Hematopoietic multipotent progenitor cell treated with erythropoietin and hydrocortisone succinate and interleukin-3 and kit ligand, for 8 days (in vitro differentiated cells): ENCODE data around the gene ARID5B.

Experiments
- DNase-seq: peaks from one replicate; pipeline ENCODE4 v3.0.0-alpha.2; 2015

The ARID5B gene

DNA sequence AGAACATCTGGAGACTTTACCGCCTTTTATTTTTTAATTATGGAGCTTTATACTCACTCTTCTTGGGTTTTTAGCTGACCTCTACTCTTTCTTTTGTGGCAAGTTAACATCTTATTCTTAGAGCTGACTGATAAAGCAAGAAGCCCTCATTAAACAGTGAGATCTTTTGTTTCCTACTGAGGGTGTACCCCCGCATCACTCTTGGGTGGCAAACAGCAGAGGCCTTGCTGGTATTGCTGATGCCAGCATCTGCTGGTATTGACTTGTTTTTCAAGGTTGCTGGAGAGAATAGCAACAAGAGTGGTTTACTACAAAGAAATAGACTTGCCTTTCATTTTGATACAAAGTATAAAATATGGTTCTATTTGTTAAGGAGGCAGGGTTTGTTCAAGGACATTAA, 154.7 kb downstream of the ARID5B start:
- DNase-seq, result no peak

DNA sequence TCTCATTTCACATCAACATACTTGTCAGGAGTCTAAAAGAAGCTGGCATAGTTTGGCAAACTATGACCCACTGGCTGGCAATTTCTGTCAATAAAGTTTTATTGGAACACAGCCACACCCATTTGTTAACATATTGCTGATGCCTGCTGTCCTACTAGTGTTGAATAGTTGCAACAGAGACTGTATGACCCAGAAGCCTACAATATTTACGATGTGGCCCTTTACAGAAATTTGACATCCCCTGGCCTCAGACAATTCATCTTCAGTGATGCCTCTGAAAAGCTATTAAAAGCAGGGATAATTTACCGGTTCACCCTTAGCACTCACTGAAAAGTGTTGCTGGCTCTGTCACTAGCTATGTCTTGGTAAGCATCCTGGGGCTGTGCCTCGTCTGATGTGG, 155.2 kb downstream of the ARID5B start:
- DNase-seq, result no peak

DNA sequence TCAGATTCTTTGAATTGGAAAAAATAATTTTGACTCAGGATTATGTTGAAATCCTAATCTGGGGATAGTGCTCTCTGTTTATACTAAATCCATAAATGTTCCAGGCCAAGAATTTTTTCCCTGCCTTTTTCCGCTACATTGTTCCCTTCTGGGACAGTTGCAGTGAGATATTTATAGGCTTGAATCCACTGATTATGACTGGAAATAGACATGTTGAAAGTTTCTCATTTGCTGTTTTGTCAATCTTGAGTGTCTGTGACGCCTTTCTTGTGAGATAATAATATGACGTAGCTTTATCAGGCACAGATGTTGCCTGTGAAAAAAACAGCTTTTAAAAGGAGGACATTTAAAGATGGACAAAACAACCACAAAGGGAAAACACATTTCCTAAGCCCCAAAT, 155.9 kb downstream of the ARID5B start:
- no peak for DNase-seq

DNA sequence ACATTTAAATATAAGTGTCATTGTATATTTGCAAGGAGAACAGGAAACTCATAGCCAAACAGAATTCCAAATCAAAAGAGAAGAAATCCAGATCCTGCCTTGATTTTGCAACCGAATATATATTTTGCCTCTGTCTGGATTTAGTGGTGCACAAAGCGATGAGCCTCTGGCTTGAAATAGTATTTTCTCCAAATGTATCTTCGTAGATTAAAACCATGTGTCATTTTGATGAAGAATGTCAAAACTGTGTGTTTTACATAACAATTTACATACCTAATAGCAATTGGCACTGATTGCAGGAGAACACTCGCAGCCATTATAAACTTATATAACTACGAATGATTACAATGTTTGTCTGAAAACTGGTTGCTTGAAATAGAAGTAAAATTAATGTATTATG, 156.4 kb downstream of the ARID5B start:
- DNase-seq, result no peak

DNA sequence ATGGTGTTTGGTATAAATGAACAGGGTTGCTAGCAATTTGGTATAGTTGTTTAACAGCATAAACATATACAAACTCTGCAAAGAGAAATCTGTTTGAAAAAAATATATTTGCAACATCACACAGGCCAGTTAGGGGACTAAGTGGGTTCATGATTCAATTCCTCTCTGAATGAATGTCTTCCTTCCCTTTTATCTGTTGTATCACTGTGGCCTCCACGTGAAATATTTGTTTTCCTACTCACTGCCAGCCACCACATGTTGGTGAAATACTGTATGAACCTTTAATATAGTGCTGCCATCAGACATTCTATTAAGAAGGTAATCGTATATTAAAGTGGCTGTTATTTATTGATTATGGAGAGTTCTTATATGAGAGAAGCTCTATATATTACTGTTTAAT, 157.0 kb downstream of the ARID5B start:
- no peak for DNase-seq

DNA sequence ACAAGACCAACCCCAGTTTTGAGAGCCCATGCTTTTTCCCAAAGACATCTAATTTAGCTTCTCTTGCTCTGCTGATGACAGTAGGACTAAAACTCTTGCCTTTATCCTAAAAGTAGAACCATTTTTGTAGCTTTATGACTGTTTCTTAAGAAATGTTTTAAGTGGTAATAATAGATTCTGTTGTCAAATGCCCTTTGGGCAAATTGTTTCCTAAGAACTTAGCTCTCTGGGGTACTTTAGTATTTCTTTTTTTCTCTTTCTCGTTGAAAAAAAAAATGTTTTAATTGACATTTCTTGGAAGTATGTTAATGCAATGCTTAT, 157.4 kb downstream of the ARID5B start:
- DNase-seq, result no peak

DNA sequence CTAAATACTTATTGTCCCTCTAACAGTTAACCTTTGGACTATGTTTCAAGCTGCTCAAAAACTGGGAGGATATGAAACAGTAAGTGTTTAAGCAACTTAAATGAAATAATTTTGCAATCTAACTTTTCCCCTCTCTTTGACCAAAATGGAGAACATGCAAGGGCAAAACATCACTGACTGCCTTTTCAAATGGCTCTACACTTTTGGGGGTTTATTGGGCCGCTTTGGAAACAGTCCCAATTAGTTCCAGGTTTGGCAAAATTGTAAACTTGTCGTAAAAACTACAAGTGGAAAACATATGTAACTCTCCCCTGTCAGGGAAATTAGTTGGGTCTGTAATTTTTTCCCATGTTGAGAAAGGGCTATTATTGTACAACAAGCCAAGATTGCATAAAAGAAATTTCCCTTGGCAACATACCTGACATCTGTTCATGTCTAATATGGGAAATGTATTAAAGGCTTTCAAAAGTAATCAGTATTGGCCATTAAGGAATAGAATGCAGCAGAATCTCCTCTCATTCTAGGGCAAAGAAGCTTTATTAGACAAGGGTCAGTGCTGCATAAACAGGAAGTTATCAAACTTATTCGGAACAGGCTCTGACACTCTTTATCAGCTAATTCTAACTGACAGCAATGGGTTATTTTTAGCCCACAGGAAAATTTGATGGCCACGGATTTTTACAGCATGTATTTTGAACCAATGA, 157.9 kb downstream of the ARID5B start:
- peak; percentile 27 for DNase-seq

DNA sequence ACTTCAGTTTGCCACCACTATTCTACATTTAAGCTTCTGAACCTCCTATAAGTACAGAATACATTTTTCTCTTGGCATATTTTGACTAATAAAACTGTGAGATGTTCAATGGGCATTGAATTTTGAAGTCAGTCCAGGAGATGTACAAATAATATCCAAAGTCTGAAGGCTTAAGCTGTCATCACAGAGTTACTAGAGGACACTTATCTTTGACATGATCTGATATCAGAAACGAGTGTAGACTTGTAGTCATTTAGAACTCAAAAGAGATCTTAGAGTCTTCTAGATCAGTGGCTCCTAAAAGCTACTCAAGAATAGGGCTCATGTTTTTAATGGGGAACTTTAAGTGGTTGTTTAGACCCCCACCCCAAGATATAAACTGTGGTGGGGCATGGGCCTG, 160.5 kb downstream of the ARID5B start:
- no peak for DNase-seq

DNA sequence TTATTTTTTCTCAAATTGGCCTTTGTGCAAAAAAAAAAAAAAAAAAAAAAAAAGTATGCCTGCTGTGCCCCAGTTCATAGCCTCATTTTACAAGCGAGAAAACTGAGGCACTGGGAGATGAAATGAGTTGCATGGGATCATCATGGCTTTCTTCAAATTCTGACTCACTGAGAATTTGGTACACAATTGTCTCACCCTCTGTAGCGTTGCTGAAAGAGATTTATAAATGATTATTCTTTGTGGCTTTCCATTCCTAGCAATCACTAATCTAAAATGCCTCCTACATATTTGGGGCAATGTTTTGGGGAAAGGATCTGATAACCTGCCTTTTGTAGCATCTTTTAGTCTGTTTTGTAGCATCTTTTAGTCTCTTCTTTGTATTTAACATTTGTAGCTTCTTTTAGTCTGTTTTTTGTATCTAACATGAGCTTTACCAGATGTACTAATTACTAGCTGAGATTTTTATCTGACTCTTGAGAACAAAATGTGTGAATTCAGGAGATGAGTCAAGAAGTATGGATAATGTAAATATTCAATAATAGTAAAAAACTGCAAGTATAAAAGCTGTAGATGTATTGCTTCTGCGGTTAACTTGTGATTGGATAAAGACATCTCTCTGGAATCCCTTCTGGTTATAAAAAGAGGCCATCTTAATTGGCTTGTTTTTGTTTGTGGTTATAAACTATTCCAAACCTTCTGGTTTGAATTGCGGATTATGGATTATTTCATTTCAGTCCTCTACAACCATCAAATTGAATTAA, 161.4 kb downstream of the ARID5B start:
- DNase-seq, result no peak

DNA sequence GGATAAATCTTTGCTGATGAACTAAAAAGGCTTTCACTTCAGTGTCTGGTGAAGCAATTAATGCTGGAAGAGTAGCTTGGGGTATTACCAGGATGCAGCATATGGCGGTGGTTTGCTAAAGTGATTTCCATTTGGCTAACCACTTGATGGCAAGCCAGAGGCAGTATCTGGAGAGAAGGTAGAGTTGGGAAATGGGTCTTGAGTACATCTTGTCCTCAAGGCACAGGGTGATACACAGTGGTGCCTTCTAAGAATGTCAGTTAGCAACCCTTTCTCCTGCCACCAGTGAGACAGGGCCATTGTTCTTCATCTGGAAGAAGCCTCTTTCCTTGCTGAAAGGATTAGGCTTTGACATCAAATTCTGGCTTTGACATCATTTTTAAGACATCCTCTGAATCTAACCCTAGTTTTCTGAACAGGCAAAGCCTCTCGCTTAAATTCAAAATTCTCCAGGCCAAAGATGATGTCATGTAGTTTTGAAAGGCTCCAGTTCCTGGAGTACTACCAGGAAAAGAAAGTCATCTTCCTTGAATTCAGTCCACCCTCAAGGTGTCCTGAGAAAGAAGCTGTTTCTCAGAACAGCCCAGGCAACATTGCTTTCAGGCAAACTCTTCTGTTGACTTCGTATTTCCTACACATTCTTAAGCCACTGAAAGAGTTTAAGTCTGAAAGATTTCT, 162.4 kb downstream of the ARID5B start:
- no peak for DNase-seq

DNA sequence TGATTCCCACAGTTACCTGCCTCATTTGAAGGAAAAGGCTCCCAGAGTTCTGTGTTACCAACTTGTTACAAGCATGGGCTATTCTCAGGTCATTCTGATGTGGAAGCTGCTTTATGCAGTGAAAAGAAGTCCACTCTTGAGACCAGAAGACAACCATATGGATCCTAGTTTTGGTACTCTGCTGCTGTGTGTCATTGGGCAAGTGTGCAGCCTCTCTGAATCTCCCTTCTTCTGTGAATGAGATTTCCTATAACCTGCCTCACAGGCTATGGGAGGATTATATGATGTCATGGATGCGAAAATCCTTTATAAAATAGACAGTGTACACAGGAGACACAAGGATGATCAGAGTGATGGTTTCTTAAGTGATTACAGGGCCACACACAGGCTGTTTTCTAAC, 166.1 kb downstream of the ARID5B start:
- DNase-seq, result no peak

DNA sequence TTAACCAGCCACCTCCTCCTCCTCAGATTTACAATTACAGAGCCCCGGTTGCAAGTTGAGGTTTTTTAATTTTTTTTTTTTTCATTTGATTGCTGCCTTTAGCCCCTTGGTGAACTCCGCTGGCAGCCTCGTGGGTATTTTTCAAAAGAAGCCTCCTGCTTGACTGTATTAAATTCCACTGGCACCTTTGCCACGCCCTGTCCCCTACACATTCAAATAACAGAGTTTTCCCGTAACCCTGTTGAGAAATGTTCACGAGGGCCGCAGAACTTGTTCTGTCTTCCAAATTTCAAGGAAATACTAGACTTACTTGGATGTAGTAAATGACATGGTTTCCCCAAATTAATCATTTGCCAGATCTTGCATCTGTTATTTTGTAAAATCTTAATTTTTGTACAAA, 167.0 kb downstream of the ARID5B start:
- no peak for DNase-seq

DNA sequence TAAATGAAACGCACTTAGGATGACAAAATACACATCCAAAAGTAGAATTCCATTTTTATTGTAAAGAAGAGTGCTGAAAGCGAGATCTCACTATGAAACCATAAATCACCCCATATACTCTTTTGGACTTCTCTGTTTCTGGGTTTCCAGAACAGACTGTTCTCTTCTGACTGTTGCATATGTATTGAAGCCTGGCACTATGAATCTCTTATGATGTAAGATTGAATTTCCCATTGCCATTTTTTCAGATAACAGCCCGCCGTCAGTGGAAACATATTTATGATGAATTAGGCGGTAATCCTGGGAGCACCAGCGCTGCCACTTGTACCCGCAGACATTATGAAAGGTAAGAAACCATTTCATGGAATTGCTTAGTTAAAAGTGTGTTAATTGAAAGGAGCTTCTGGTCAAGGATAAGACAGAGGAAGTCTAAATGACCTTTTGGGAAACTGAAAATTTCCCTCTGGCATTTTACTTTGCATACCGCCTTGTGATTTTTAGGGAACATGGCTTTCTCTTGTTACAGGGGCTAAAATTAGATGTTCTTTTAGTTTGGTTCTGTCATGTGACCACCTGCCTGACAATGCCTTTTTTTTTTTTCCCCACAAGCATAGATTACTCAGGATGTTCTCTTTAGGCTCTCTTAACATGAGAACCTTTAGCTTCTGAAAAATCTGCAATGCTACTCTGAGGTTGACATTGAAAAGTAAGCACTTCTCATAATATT, 168.1 kb downstream of the ARID5B start:
- DNase-seq, result no peak

DNA sequence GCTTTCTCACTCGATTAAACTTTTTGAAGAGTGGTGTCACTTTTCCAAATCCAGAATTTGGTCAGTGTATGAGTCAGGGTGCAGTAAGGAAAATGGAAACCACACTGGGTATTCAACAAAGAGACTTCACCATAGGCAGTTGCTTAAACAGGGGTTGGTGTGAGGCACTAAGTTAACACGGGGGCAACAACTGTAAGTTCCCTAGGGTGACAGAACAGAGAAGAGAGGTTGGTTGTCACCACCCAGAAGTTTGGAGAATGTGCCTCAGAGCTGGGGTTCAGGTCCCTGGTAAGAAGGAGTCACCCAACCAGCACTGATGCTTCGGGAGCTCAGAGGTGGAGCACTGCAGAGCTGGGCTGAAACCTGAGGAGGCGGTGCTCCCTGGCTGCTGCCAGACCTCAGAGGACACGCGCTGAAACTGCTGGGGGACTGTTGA, 170.4 kb downstream of the ARID5B start:
- no peak for DNase-seq

DNA sequence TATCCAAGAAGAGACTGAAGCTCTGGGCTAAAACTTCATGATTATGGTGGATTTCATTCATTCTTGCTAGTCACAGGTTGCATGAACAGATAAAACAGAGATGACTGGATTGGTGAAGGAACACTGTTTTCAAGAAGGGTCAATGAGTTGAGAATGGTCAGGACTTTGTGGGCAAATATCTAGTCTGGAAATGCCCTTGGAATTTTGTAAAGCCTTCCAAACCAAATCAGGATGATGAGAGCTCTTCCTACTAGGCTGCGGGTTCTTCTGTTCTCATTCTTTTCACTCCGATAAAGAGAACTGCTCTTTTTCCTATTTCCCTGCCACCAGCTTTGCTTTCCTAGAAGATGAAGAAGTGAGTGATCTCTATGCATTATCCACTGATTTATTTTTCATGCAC, 171.4 kb downstream of the ARID5B start:
- DNase-seq, result no peak

DNA sequence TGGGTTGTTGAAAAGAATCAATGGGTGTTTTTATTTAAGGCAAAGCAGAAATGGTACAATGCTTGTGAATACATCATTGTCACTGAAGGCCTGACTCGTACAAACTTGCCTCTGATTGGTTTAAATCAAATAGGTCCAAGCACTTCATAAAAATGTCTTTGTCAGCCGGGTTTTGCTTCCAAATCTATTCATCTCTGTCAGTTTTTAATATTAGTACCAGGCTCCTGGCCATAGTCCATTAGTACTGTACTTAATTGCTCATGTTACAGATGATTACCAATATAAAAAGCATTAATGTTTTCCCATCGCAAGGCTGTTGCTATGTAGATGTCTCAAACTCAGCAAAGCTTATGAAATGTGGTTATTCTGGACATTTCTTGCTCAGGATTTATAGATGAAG, 171.9 kb downstream of the ARID5B start:
- no peak for DNase-seq

DNA sequence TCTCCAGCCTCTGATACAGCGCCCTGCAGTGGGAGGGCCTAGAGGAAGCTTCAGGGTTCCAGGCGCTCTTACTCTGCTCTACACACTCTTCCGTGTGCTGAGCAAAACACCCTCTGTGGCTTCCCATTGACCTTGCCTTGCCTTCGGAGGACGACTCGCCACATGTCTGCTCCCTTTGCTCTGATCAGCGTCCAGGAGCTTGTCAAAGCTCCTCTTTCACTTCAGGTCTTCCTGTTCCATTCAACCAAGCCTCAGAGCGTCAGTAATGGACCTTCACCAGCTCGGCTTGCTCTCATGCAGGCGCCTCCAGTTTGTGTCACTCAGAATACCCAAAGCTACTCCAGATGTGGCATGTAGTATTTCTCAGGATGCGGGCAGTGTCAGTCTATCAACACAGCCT, 173.9 kb downstream of the ARID5B start:
- DNase-seq, result no peak

DNA sequence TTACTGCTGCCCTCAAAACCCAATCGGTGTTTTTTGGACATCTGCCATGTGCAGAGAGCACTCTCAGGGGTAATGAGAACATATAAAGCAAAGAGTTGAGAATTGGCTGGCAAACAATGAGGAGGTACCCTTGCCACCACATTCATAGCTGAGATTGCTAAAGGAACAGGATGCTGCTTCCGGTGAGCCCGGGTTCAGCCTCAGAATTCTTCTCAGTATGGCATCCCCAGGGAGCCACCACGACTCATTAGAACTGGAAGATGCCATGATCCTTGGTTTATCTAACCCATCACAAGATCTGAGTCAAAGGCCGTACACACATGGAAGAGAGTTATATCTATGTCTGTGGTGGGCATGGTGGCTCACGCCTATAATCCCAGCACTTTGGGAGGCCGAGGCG, 174.4 kb downstream of the ARID5B start:
- no peak for DNase-seq

DNA sequence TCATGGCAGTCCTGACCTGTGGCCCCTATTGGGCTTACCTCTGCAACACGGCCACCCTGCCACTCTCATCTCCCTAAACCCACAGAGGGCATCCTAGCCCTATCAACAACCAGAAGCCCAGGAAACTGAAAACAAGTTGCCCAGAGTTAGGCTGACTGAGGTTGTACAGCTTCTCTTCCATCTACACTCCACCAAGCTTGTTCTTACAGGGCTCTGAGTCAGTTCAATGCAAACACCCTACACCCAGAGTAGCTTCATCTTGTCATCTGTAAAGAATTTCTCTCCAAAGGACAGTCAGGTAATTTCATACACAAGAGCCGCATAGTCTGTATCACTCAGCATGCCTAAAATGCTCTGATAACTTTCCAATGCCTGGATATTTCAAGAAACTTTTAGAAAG, 175.4 kb downstream of the ARID5B start:
- DNase-seq, result no peak

DNA sequence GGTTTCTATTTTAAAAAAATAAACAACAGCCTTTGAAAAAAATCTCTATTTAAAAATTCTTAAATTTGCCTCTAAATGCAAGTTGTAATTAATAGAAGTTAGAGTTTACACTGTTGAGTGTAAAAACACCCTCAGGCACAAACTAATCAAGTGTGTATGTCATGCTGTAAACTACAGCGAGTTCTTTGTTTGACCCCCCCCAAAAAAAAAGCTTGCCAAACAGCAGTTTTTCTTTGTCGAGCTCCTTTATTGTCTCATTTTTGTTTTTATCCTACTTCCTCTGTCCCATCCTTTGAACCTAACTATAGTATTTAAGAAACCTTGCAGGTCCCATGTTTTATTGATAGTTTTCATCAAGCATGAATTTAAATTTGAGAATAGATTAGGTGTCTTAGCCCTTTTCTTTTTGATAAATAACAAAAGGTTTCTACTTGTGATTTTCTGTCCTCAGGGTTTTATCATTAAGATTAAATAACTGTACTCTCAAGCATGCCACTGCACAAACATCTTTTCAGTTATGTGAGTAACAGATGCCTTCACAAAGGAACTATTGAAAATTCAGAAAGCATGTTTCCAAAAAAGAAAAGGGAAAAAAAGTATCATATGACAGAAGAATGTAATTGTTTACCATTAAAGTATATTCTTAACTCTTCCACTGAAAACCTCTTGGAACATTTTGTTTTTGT, 176.0 kb downstream of the ARID5B start:
- no peak for DNase-seq

DNA sequence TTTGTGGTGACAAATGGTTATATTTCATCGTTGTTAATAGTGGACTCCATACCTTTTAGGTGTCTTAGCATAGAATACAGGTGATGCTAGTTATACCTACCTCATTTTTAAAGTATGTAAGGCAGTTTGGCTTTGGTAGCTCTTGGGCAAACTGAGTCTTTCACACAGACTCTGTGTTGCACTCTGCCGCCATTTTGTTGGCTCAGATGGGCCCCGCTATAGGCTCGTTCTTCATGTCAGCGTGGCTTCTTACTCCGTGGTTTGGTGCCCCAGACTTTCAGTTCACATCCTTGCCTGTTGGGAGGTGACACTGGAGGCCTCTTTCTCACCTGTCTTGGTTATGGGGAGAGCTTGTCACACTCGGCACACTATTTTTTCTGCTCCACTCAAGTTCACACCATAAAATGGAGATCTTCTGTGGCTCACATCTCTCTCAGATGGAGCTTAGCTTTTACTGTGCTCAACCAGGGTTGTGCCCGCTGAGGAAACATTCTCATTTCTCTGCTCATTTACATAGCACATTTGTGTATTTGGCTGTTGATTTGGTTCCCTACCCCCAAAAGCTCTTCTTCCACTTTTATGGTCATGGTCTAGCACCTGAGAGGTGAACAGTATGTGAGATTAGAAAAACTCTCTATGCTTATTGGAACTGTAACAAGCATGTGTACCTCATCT, 178.5 kb downstream of the ARID5B start:
- DNase-seq, result no peak

DNA sequence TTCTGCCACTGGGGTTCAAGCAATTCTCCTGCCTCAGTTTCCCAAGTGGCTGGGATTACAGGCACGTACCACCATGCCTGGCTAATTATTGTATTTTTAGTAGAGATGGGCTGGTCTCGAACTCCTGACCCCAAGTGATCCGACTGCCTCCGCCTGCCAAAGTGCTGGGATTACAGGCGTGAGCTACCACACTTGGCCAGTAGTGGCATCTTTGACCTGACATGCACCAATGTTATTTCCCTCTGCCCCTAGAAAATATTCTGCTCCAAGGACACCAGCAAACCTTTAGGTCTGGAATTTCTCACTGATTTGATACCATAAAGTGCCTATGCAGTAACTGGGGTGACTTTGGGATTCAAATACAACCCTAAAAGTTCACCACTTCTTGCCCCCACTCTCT, 179.4 kb downstream of the ARID5B start:
- no peak for DNase-seq
